ENCODE results near the gene IFFO2.

- TF ChIP-seq SMC3 (IDR thresholded peaks at IDR 0.05; ENCODE audit: low read depth, low read length) (no peak), CTCF (IDR thresholded peaks at IDR 0.05) (no peak), POLR2AphosphoS5 (IDR thresholded peaks at IDR 0.05; ENCODE audit: low read depth, low read length) (no peak), FOXJ3 (CRISPR knock-in tag; IDR thresholded peaks at IDR 0.05) (no peak), TAF1 (IDR thresholded peaks at IDR 0.05; ENCODE audit: borderline replicate concordance, low read depth, low read length) (no peak), EP300 (IDR thresholded peaks at IDR 0.05; ENCODE audit: borderline replicate concordance in 1 of 2, low read depth in 1 of 2, low read length in 1 of 2) (no peak), RAD21 (IDR thresholded peaks at IDR 0.05; ENCODE audit: low read length) (no peak), MEF2A (IDR thresholded peaks at IDR 0.05; ENCODE audit: borderline replicate concordance, low read depth) (no peak), MXI1 (IDR thresholded peaks at IDR 0.05; ENCODE audit: low read depth, low read length) (no peak), USF2 (IDR thresholded peaks at IDR 0.05; ENCODE audit: borderline replicate concordance, low read depth, low read length) (no peak)
Measured at GRCh38 chr1:18886003-18886335, 70.5 kb downstream of the IFFO2 start.

Data from SK-N-SH (cell line).